H1 (cell line): ENCODE measurements around the gene GLYR1.
"Not testable (repeated sequence)": the region's sequence is repeated elsewhere in the genome, so short reads cannot be mapped to it uniquely, and the experiment has no call there.

Experiments
- JUND ChIP-seq: IDR thresholded peaks from 2 replicates; pipeline ENCODE4 v1.6.1; 2011; ENCODE audit warnings: mild to moderate bottlenecking, improper control_type of control experiment, low read length
- POLR2A ChIP-seq, 2 experiments: IDR thresholded peaks; 1 replicate in 1 of 2; 2 replicates in 1 of 2; pipeline ENCODE4 v1.6.1; 2011; ENCODE audit warnings: low read depth in 2 of 2, low read length in 2 of 2, mild to moderate bottlenecking in 2 of 2; ENCODE audit errors: control extremely low read depth in 1 of 2
- POLR2AphosphoS5 ChIP-seq: IDR thresholded peaks from 2 replicates; pipeline ENCODE4 v1.6.1; 2011; ENCODE audit warnings: low read depth, low read length
- TF ChIP-seq, protein P1 (sequence below), 3 experiments: IDR thresholded peaks; 1 replicate in 2 of 3; 2 replicates in 1 of 3; pipeline versions ENCODE4 v1.5.1 to v1.6.1; 2011; ENCODE audit warnings: low read length in 3 of 3, mild to moderate bottlenecking in 3 of 3, inconsistent platforms in 2 of 3, low read depth in 1 of 3, moderate library complexity in 1 of 3; ENCODE audit not compliant: insufficient read depth in 1 of 3; ENCODE audit errors: control extremely low read depth in 1 of 3
- TF ChIP-seq, protein P2 (sequence below): IDR thresholded peaks from 2 replicates; pipeline ENCODE4 v1.6.1; 2012; ENCODE audit warnings: low read length, inconsistent platforms

DNA sequence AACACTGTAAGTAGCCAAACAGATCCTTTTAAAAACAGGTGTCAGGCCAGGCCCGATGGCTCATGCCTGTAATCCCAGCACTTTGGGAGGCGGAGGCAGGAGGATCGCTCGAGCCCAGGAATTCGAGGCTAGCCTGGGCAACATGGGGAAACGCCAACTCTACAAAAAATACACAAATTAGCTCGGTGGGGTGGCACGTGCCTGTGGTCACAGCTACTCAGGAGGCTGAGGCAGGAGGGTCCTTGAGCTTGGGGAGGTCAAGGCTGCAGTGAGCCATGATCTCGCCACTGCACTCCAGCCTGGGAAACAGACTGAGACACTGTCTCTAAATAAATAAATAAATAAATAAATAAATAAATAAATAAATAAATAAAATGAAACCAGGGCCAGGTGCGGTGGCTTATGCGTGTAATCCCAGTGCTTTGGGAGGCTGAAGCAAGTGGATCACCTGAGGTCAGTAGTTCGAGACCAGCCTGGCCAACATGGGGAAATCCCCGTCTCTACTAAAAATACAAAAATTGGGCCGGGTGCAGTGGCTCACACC is 62.6 kb downstream of the GLYR1 start:
- TF ChIP-seq, protein P1, sequence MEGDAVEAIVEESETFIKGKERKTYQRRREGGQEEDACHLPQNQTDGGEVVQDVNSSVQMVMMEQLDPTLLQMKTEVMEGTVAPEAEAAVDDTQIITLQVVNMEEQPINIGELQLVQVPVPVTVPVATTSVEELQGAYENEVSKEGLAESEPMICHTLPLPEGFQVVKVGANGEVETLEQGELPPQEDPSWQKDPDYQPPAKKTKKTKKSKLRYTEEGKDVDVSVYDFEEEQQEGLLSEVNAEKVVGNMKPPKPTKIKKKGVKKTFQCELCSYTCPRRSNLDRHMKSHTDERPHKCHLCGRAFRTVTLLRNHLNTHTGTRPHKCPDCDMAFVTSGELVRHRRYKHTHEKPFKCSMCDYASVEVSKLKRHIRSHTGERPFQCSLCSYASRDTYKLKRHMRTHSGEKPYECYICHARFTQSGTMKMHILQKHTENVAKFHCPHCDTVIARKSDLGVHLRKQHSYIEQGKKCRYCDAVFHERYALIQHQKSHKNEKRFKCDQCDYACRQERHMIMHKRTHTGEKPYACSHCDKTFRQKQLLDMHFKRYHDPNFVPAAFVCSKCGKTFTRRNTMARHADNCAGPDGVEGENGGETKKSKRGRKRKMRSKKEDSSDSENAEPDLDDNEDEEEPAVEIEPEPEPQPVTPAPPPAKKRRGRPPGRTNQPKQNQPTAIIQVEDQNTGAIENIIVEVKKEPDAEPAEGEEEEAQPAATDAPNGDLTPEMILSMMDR (IDR thresholded peaks at IDR 0.05; ENCODE audit: control extremely low read depth in 1 of 3, insufficient read depth in 1 of 3, low read depth in 1 of 3, low read length in 3 of 3): not testable (repeated sequence)
- not testable (repeated sequence) for TF ChIP-seq JUND; POLR2A (IDR thresholded peaks at IDR 0.05; ENCODE audit: control extremely low read depth in 1 of 2, low read depth in 2 of 2, low read length in 2 of 2); POLR2AphosphoS5
- TF ChIP-seq, protein P2, sequence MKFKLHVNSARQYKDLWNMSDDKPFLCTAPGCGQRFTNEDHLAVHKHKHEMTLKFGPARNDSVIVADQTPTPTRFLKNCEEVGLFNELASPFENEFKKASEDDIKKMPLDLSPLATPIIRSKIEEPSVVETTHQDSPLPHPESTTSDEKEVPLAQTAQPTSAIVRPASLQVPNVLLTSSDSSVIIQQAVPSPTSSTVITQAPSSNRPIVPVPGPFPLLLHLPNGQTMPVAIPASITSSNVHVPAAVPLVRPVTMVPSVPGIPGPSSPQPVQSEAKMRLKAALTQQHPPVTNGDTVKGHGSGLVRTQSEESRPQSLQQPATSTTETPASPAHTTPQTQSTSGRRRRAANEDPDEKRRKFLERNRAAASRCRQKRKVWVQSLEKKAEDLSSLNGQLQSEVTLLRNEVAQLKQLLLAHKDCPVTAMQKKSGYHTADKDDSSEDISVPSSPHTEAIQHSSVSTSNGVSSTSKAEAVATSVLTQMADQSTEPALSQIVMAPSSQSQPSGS: not testable (repeated sequence)
